ENCODE results near the gene RANBP3. TPM values are rescaled to one million over a fixed set of nuclear protein-coding genes. Genes with fewer than 3 reads are reported as not detected.

The RANBP3 gene
- total RNA-seq, 3 donors from 2014 or later (not counting 1 experiment from before 2014, with no cell fraction given), result 73.9 to 95.2 (median 89.7) TPM

GRCh38 chr19:5931251-5931650 is 46.7 kb downstream of the RANBP3 start:
- Histone ChIP-seq H3K4me3 (ENCODE audit: low read length) (no peak overlapping the region), H3K27ac (ENCODE audit: low read length) (no peak overlapping the region), H3K27me3 (ENCODE audit: control insufficient read depth, insufficient read depth, low read length) (no peaks in the 10 kb centered on the region), H3K36me3 (ENCODE audit: control insufficient read depth, insufficient read depth, low read length) (peaks cover 77% of the 10 kb centered on the region), H3K9me3 (ENCODE audit: control insufficient read depth, insufficient read depth, low read length) (no peaks in the 10 kb centered on the region), H3K4me1 (ENCODE audit: control insufficient read depth, insufficient read depth, low read length) (no peaks in the 10 kb centered on the region)
- Mint-ChIP-seq H3K4me1 (no peaks in the 10 kb centered on the region), H3K36me3 (peaks cover 13% of the 10 kb centered on the region), H3K4me3 (no peak overlapping the region), H3K9me3 (no peaks in the 10 kb centered on the region), H3K27ac (no peak overlapping the region), H3K27me3 (ENCODE audit: low read depth in 2 of 2) (no peaks in the 10 kb centered on the region)
- TF ChIP-seq, protein P1, sequence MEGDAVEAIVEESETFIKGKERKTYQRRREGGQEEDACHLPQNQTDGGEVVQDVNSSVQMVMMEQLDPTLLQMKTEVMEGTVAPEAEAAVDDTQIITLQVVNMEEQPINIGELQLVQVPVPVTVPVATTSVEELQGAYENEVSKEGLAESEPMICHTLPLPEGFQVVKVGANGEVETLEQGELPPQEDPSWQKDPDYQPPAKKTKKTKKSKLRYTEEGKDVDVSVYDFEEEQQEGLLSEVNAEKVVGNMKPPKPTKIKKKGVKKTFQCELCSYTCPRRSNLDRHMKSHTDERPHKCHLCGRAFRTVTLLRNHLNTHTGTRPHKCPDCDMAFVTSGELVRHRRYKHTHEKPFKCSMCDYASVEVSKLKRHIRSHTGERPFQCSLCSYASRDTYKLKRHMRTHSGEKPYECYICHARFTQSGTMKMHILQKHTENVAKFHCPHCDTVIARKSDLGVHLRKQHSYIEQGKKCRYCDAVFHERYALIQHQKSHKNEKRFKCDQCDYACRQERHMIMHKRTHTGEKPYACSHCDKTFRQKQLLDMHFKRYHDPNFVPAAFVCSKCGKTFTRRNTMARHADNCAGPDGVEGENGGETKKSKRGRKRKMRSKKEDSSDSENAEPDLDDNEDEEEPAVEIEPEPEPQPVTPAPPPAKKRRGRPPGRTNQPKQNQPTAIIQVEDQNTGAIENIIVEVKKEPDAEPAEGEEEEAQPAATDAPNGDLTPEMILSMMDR (IDR thresholded peaks at IDR 0.05), result no peak
- WGBS (ENCODE audit: insufficient coverage), result 95% methylated on average over 10 of the region's 11 CpGs
- DNase-seq, result no peak
- intact Hi-C loops (cut with micrococcal nuclease), result no loop called here
- no peak for ATAC-seq

DNA sequence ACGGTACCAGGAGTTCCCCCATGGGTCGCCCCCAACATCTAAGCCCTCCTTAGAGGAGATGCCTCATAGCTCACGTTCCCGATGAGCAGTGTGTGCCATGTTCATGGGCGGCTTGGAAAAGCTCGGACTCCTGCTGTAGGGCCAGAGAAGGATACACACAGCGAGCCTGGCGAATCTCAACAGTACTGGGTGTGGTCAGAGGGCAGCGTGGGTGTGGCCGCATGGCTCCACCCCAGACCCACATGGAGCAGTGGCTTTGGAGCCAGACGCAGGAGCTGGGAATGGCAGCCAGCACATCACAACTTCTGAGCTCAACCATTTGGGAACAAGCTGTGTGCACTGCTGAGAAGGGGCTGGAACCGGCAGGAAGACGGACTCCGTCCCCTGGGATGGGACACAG is 48.3 kb downstream of the RANBP3 start:
- Mint-ChIP-seq H3K9me3 (no peaks in the 10 kb centered on the region), H3K4me1 (no peaks in the 10 kb centered on the region), H3K27me3 (ENCODE audit: low read depth in 2 of 2) (no peaks in the 10 kb centered on the region), H3K4me3 (no peak overlapping the region), H3K36me3 (peaks cover 13% of the 10 kb centered on the region), H3K27ac (no peak overlapping the region)
- Histone ChIP-seq H3K27me3 (ENCODE audit: control insufficient read depth, insufficient read depth, low read length) (no peaks in the 10 kb centered on the region), H3K27ac (ENCODE audit: low read length) (no peak overlapping the region), H3K4me3 (ENCODE audit: low read length) (no peak overlapping the region), H3K4me1 (ENCODE audit: control insufficient read depth, insufficient read depth, low read length) (no peaks in the 10 kb centered on the region), H3K9me3 (ENCODE audit: control insufficient read depth, insufficient read depth, low read length) (no peaks in the 10 kb centered on the region), H3K36me3 (ENCODE audit: control insufficient read depth, insufficient read depth, low read length) (peaks cover 83% of the 10 kb centered on the region)
- ATAC-seq (no peak), DNase-seq (no peak)
- intact Hi-C loops (cut with micrococcal nuclease), result no loop called here
- 97% methylated on average over 14 of the region's 14 CpGs for WGBS (ENCODE audit: insufficient coverage)
- TF ChIP-seq, protein P1 (IDR thresholded peaks at IDR 0.05), result no peak

GRCh38 chr19:5929179-5929578 is 48.8 kb downstream of the RANBP3 start:
- ATAC-seq (no peak), DNase-seq (no peak)
- intact Hi-C loops (cut with micrococcal nuclease), result no loop called here
- Histone ChIP-seq H3K36me3 (ENCODE audit: control insufficient read depth, insufficient read depth, low read length) (peaks cover 88% of the 10 kb centered on the region), H3K9me3 (ENCODE audit: control insufficient read depth, insufficient read depth, low read length) (no peaks in the 10 kb centered on the region), H3K27ac (ENCODE audit: low read length) (no peak overlapping the region), H3K4me3 (ENCODE audit: low read length) (no peak overlapping the region), H3K4me1 (ENCODE audit: control insufficient read depth, insufficient read depth, low read length) (no peaks in the 10 kb centered on the region), H3K27me3 (ENCODE audit: control insufficient read depth, insufficient read depth, low read length) (no peaks in the 10 kb centered on the region)
- Mint-ChIP-seq H3K36me3 (peaks cover 13% of the 10 kb centered on the region), H3K27ac (no peak overlapping the region), H3K27me3 (ENCODE audit: low read depth in 2 of 2) (no peaks in the 10 kb centered on the region), H3K9me3 (no peaks in the 10 kb centered on the region), H3K4me3 (no peak overlapping the region), H3K4me1 (no peaks in the 10 kb centered on the region)
- TF ChIP-seq, protein P1 (IDR thresholded peaks at IDR 0.05), result no peak
- WGBS (ENCODE audit: insufficient coverage), result 96% methylated on average over 13 of the region's 13 CpGs

GRCh38 chr19:5927441-5927821 is 50.5 kb downstream of the RANBP3 start:
- peaks cover 88% of the 10 kb centered on the region for H3K36me3 ChIP-seq (ENCODE audit: control insufficient read depth, insufficient read depth, low read length)
- no peaks in the 10 kb centered on the region for H3K27me3 ChIP-seq (ENCODE audit: control insufficient read depth, insufficient read depth, low read length)
- DNase-seq (no peak), ATAC-seq (no peak)
- H3K9me3 ChIP-seq (ENCODE audit: control insufficient read depth, insufficient read depth, low read length), result no peaks in the 10 kb centered on the region
- H3K27ac ChIP-seq (ENCODE audit: low read length), result no peak overlapping the region
- Mint-ChIP-seq H3K4me3 (no peak overlapping the region), H3K4me1 (no peaks in the 10 kb centered on the region), H3K27ac (no peak overlapping the region), H3K36me3 (peaks cover 13% of the 10 kb centered on the region), H3K27me3 (ENCODE audit: low read depth in 2 of 2) (no peaks in the 10 kb centered on the region), H3K9me3 (no peaks in the 10 kb centered on the region)
- H3K4me1 ChIP-seq (ENCODE audit: control insufficient read depth, insufficient read depth, low read length), result no peaks in the 10 kb centered on the region
- H3K4me3 ChIP-seq (ENCODE audit: low read length), result no peak overlapping the region
- TF ChIP-seq, protein P1 (IDR thresholded peaks at IDR 0.05), result no peak
- WGBS (ENCODE audit: insufficient coverage), result 88% methylated on average over 8 of the region's 8 CpGs
- intact Hi-C loops (cut with micrococcal nuclease), result no loop called here

Data from natural killer cell (primary cell).